GM12891 (cell line): ENCODE results near the gene LRRC32.

ENCODE experiments used
- DNase-seq: peaks from one replicate; pipeline ENCODE4 v3.0.0; 2011; ENCODE audit warnings: low spot score; ENCODE audit not compliant: insufficient read length
- FAIRE-seq: peaks from 2 replicates; lab custom pipeline; 2011; peaks lifted over from hg19 to GRCh38; lab: Jason Lieb, UNC
- PAX5 ChIP-seq: IDR thresholded peaks from 2 replicates; pipeline ENCODE4 v1.6.1; 2011; ENCODE audit warnings: low read length, moderate library complexity, mild to moderate bottlenecking; ENCODE audit not compliant: insufficient read depth, severe bottlenecking
- POLR2A ChIP-seq: IDR thresholded peaks from 2 replicates; pipeline ENCODE4 v1.6.1; 2011; ENCODE audit warnings: low read depth, low read length, control low read depth
- POLR2AphosphoS5 ChIP-seq: IDR thresholded peaks from 2 replicates; pipeline ENCODE4 v1.6.1; 2011; ENCODE audit warnings: low read depth, low read length, control low read depth
- POU2F2 ChIP-seq: IDR thresholded peaks from 2 replicates; pipeline ENCODE4 v1.6.1; 2011; ENCODE audit warnings: low read depth, mild to moderate bottlenecking, control low read depth, low read length, moderate library complexity
- SPI1 ChIP-seq: IDR thresholded peaks from 2 replicates; pipeline ENCODE4 v1.6.1; 2011; ENCODE audit warnings: low read depth, low read length, control low read depth
- TAF1 ChIP-seq: IDR thresholded peaks from 2 replicates; pipeline ENCODE4 v1.6.1; 2011; ENCODE audit warnings: low read depth, low read length, control low read depth

The LRRC32 gene

DNA sequence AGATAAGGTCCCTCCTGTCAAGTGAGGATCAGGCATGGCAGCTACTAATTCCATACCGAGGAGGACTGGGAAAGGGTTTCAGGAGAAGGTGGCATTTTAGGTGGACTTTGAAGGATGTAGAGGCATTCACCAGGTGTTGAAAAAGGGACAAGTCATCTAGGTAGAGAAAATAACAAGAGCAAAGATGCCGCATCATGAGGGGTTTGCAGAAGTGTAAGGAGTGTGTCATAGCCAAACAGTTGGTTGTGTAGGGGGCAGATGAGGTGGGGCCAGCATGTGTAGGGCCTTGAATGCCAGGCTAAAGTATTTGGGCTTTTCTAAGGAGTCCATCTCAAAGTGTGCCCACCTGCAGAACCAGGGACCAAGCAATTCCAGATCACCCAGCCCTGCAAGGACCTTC, 11.6 kb upstream of the LRRC32 start:
- DNase-seq (no peak), FAIRE-seq (no peak)
- TF ChIP-seq PAX5 (no peak), POU2F2 (no peak), POLR2AphosphoS5 (no peak), SPI1 (no peak), TAF1 (no peak), POLR2A (no peak)

DNA sequence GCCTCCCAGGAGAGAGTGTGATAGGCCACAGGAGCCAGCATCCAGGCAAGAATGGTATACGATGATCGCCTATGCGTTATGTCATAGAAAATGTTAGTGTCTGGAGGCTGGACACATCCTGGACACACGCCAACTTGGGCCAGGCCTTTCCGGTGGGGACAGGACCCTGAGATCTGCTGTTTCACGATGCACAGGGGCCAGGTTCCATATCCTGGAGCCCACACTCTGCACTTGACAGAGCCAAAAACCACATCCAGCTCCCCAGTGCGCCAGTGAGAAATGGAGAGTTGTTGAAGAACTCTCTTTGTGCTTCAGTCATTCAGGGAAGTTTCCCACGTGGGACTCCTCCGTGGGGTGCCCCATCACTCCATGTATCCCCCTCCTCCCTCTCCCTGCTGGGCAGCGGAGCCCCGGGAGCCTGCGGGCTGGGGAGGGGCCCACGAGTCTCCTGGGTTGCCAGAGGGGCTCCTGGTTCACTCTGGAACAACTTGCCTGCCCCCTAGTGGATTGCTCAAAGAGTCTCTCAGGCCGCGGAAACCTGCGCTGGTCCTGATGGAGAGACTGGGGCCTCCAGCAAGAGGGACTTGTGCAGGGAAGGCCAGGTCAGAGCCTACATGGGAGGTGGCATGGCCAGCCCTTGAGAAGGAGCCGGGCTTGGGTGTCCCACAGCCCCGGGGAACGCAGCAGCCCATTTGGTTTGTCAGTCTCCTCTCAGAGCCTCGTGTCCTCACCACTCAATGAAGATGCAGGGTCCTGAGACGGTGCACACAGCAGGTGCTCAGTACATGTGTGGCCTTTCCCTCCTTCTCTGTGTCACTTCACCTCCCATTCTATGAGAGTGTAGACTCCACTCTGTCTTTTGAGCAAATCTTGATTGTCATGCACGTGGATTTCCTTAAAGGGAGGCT, 10.2 kb upstream of the LRRC32 start:
- TF ChIP-seq SPI1 = no peak
- TF ChIP-seq TAF1 = no peak
- no peak for TF ChIP-seq POLR2AphosphoS5
- no peak for TF ChIP-seq POLR2A
- TF ChIP-seq POU2F2 = no peak
- TF ChIP-seq PAX5 = no peak
- DNase-seq (peak; percentile 69), FAIRE-seq (no peak)

DNA sequence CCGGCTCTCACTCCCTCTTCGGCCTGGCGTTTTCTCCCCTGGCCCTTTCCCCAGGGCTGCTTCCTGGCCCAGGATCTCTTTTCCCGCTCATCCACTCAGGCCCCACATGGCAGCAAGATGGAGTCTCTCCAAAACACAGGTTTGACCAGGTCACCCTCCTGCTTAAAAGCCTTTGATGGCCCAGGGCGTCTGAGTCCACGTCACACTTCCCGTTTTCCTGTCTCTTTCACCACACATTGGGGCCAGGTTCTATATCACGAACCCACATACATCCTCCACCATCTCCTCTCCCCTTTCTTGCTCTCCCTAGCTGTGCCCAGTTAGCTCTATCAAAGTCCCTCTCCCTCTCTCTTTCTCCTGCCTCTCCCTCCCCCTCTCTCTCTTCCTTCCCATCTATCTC, 7.8 kb upstream of the LRRC32 start:
- TF ChIP-seq TAF1 = no peak
- TF ChIP-seq SPI1 = peak; percentile 67
- no peak for DNase-seq

DNA sequence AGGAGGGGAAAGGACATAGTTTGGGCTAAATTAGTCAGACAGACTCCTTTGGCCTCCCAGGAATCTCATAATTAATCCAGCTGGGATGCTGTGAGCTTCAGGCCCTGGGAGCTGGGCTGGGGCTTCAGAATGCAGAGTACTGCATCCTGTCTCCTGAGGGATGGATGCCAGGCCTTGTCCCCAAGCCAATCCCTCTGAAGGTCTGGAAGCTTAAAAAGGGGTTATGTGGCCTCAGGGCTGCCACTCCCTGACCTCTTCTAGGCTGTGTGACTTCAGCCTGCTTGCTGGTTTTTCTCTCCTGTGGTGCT, 6.9 kb upstream of the LRRC32 start:
- FAIRE-seq = no peak
- no peak for DNase-seq
- TF ChIP-seq PAX5 (no peak), TAF1 (no peak), POLR2AphosphoS5 (no peak), SPI1 (no peak), POU2F2 (no peak), POLR2A (no peak)

More for the DNA sequence above, 7.8 kb upstream of the LRRC32 start:
- no peak for FAIRE-seq

DNA sequence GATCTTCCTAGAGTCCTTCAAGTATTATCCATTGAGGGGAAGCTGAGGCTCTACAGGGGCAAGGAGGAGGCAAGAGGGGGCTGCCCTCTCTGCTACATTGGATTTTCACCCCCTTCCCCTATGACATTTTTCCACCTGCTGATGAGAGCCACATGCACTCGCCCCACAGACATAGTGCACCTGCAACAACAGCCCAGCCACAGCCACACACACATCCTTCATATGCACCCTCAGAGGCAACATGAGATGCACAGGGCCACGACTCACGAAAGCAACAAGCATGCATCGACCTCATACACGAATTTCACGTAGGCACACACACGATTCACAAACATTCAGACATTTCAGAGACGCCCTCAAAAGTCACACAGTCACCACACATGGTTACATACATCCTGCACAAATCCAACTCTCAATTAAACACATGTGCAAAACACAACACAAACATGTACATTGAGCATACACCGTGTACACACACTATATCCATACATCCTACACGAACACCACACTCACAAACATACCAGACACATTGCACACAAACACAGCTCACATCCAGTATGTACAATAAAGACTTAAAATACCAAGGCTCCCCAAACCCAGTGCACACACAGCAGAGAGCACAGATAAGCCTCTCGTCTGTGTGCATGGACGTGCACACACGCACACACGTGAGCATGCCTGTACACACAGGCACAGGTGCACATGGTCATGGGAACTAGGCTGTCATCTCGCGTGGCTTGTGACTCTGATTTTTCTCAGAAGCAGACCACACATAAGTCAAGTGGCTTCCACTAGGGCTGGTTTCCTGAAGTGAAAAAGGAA, 6.3 kb upstream of the LRRC32 start:
- FAIRE-seq (peak; percentile 73), DNase-seq (no peak)
- TF ChIP-seq PAX5 (no peak), POLR2A (no peak), POU2F2 (no peak), TAF1 (no peak), SPI1 (no peak), POLR2AphosphoS5 (no peak)

DNA sequence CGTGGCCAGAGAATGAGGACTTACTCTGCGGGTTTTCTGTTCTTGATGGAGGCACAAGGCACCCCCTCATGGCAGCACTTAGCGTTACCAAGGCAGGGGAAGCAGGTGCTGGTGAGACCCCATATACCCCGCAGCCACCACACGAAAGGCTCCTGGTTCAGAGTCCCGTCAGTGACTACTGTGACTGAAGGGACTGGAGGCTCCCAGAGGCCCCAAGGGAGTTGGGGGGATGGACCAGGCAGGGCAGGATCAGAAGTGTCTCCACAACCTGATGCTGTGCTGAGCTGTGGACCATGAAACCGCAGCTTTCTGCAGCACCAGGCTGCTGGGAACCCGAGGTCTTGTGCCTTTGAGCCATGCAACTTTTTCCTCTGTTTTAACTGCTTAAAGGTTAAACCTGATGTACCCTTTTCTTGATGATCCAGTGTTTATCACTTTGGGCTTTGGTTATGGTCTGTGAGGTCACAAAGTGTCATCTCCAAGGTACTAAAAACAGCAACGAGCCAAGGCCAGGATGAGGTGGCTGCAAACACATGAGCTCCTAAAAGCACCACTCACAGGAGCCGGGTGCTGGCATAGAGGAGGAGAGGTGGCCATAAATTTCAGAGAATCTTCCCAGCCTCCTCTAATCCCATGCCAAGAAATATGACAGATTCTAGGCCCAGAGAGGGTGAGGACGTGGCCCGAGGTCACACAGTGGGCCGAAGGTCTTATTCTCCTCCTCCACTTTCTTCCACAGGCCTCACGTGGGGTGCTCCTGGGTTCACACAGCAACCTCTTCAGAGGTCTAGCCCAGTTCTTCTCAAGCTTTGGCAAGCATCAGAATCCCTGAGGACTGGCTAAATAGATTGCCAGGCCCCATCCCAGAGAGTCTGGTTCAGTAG, 4.2 kb upstream of the LRRC32 start:
- TF ChIP-seq POLR2AphosphoS5 = no peak
- peak; percentile 40 for TF ChIP-seq PAX5
- TF ChIP-seq POLR2A = no peak
- TF ChIP-seq POU2F2 = 0 out of 2 replicates have a peak, but pooled peaks have one; percentile 31
- no peak for TF ChIP-seq TAF1
- TF ChIP-seq SPI1 = no peak
- no peak for DNase-seq
- peak; percentile 91 for FAIRE-seq

DNA sequence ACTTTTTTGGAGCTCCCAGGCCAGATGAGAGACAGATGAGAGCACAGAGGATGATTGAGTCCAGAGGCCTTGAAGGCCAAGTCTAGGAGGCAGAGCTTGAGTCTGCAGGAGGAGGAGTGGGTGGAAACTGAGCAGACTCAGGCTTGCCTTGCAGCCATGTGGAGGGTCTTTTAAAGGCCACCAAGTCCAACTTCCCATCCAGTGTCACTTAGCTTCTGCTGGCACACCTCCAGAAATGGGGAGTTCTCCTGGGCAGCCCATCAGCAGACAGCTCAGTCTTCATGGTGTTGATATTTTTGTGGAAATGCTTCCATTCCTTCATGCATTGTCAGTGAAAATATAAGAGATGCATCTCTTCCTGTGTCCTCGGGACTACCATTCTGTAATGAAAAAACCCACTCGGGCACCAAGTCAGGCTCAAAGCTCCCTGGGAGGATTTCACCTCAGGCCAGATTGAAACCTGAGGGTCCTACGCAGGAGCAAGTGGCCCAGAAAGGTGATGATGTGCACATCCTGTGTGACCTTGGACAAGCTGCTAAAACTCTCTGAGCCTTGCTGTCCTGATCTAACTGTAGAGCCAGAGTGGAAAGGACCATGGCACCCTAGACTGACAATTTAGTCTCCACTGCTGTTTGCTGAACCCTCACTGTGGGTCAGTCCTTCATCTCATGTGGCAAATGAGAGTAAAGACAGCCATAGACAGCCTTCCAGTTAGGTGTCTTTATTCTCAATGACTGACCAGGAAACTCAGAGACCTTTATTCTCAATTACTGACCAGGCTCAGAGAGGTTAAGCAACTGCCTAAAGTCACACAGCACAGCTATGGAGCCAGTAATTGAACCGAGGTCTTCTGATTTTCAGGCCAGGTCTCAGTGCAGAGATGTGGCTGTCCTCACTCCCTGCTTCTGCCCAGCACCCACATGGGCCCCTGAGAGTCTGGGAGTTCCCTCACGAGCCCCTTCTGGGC, 2.9 kb upstream of the LRRC32 start:
- DNase-seq = no peak
- TF ChIP-seq PAX5 (no peak), POLR2AphosphoS5 (no peak), SPI1 (no peak), TAF1 (no peak), POU2F2 (no peak), POLR2A (no peak)
- FAIRE-seq = peak; percentile 26
